Measurements from ENCODE around the gene SMG6.
"Not testable (repeated sequence)": the region's sequence is repeated elsewhere in the genome, so short reads cannot be mapped to it uniquely, and the experiment has no call there.

Gene SMG6

DNA sequence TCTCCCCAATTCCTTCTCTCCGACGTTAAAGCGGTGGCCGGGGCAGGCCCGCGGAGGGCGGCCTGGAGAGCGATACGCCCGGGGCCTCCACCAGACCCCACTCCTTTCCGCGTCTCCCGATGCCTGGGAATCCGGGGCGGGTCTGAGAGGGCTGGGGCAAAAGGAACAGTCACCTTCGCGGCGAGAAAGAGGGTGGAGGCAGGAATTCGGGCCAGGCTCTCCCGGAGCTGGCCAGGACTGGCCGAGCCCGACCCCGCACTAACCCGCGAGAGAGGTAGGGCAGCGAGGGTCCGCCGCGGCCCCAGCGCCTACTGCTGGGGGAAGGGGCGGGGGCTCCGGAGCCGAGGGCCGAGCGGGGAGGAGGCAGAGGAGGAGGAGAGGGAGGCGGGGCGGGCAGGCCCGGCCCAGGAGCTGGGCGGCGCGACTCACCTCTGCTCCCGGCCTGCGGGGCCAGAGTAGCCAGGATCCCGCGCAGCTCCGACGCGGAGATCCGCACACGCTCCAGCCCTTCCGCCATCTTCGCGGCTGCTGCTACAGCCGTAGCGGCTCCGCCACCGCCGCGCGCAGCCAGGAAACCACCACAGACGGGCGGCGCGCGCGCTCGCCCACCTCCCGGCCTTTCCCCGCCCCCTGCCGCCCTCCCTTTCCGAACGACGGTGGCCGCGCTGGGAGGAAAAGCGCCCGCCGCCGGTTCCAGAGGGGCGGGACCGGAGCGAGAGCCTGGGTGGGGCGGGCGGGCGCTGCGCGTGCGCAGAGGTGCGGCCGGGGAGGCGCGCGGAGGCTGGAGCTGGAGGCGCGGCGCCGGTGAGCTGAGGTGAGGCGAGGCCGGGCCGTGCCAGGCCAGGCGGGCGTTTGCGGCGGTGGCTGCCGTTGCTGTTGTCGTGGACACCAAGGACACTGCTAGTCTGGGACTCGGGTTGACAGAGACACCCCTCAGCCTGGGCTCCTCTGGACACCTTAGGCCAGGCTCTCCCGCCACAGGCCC is at the start of gene SMG6, which contains the start of gene SRR:
Gene SMG6 (minus strand): TSS at position 582 of the 985 bp plus-strand sequence. CDS start 65 bp downstream, at position 517.
Gene SRR (plus strand): TSS at position 747 of the 985 bp plus-strand sequence. CDS start 11,611 bp downstream, outside the sequence.
- peak; percentile 84 for DNase-seq

DNA sequence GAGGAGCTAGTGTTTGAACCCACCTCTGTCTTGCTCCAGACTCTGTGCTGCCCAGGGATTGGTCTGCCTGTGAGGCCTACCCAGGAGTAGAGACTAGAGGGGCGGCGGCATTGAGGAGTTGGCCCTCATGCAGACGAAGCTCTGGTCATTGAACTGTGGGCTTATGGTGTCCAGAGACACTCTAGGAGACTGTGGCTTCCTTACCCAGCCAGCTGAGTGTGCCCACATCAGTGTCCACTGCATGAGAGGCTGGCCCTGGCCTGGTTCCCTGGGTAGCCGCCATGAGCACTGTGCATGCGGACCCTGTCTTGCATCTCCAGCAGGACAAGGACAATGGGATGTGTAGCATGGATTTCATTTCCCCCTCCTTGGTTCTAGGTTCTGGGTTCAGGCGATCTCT is 47.7 kb upstream of the SMG6 start:
- no peak for DNase-seq

DNA sequence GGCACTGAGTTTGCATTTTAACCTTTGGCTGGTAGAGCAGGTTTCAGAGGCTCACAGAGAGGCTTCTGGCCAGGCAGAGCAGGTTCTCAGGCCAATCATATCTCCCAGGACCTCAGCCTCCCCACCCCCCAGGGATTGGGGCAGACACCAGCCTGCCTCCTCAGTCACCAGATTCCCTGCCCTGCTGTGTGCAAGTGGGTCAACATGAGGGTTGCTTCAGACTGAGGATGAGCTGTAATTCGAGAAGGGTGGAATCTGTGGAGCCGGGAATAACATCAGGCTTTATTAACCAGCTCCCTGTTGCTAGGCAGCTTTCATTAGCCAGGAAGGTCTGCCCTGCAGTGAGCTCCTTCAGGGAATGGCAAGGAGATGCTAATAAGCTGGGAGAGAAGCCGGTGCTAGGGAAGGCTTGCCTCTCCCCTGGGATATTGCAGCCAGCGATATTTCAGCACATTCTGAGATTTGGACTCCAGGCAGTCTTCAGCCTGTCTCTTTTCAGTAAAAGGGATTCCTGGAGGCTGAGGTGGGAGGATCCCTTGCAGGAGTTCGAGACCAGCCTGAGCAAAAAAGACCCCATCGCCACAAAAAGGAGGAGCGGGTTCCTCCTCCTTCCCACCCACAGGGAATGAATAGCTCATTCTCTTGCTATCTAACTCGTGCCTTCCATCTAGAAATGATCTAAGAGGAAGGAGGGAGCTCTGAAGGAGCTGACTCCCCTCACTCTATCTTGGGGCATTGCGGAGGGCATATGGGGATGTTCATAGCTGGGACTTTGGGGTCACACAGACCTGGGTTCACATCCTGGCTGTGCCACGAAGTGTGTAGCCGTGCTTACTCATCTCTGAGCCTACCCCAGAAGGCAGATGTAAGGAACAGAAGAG is 44.5 kb upstream of the SMG6 start:
- DNase-seq: peak; percentile 59

DNA sequence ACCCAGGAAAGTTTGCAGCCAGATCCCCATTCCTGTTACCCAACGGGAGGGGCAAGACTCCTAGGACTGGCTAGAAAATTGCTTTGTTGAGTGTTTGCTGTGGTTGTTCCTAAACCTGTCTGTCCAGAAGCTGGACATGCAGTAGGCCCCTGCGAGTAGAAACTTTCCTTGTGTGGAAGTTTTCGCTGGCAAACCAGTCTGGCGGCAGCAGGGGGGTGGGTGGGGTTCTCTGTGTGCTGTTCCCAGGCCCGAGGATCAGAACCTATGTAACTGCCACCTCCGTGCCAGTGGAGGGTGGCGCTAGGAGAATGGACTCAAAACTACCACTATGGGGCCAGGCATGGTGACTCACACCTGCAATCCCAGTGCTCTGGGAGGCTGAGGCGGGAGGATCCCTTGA is 42.9 kb upstream of the SMG6 start:
- no peak for DNase-seq

DNA sequence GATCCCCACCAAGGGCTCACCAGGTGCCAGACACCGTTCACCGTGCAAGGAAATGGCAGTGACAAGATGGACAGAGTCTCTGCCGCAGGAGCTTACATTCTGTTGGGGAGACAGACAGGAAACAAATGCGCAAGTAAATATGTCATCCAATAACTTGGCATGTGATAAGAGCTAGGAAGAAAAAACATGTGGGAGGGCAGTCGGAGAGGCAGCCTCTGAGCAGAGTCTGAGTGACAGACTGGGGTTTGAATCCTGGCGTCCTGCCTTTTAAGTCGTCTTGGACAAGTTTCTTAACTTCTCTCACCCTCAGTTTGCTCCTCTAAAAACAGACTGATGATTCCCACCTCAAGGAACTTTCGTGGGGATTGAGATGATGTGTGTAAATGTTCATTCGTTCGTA is 40.9 kb upstream of the SMG6 start:
- no peak for DNase-seq

DNA sequence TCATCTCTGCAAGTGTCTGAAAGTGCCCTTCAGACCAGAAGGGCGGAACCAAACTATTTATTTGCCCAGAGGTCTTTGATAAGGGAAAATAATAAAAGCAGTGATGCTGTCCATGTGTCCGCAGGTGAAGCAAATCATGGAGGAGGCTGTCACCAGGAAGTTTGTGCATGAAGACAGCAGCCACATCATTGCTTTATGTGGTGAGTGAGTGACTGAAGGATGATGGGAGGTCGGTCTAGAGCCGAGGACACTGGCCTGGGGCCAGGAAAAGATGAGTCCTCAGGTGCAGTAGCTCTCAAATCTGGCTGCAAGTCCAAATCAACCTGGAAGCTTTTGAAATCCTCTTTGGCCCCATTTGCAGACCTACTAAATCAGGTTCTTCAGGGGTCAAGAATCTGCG is 39.8 kb upstream of the SMG6 start:
- no peak for DNase-seq

DNA sequence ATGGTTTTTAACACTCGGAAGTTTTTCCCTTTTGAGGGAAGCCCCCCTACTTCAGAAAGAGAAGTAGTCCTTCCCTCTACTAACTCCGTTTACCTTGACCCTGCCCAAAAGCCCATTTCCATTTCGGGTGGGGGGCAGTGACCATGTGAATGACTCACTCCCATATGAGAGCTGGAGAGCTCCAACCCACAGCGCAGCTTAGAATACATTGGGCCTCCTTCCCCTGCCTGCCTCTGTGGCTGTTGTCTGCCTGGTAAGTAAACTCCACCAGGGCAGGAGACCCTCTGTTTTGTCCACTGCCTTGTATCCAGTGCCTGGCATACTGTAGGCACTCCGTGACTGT is 34.7 kb upstream of the SMG6 start:
- DNase-seq: no peak

DNA sequence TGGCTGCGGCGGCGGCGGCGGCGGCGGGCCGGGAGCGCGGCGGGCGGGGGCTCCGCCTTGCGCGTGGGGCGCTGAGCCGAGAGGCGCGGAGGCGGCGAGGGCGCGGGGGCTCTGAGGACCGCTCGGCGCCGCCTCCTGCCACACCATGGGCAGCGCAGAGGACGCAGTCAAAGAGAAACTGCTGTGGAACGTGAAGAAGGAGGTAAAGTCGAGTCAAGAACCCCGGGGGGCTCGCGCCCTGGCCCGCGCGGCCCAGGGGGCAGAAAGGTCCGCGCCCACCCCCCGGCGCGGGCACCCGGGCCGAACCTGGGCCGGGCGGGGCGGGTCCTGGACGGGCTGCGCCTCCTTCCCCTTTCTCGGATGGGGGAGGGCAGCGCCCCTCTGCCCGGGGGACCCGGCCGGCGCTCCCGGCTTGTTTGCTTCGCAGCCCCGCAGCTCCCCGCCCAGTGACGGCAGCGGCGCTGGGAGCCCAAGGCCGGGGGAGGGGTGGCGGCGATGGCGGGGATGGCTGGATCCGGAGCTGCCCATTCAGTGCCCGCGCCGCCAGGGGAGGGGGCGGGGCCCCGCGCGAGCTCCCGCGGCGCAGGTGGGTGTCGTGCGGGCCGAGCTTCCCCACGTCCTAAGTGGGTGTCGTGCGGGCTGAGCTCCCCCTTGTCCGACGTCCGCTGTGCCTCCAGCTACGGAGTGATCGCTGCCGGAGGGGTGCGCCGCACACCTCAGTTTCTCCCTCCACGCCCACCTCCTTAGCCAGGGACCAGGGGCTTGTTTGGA is 34.1 kb upstream of the SMG6 start:
- DNase-seq: no peak

DNA sequence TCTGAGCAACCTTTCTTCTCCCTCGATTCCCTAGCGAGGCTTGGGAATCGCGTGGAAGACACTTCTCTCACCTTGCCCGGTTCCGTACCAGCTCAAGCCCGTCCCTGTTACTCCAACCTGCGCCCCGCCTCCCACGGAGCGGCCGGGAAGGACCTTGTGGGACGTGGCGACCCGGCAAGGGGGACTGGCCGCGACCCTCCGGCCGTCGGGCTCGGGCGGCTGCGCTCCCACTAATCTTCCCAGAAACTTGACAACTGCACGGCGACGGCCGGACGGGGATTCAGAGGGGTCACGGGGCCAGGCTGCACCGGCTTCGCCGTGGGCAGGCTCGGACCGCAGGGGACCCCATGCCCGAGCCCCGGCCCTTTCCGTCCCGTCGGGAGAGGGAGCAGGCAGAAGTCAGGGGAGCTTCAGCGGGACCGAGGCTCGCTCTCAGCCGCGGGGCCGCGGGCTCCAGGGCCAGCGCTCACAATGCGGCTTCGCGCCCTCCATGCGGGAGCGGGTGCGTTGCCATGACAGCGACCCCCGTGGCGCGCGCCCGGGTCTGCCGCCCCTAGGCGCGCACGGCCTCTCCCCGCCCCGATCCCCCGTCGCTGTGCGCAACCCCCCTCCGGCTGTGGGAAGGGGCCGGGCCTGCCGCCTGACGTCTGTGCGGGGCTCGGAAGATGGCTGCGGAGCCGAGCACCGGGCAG is 33.4 kb upstream of the SMG6 start, which contains the start of gene SGSM2:
Gene SGSM2 (plus strand): TSS at position 650 of the 692 bp plus-strand sequence. CDS start 188 bp downstream, outside the sequence.
- DNase-seq: peak; percentile 63

DNA sequence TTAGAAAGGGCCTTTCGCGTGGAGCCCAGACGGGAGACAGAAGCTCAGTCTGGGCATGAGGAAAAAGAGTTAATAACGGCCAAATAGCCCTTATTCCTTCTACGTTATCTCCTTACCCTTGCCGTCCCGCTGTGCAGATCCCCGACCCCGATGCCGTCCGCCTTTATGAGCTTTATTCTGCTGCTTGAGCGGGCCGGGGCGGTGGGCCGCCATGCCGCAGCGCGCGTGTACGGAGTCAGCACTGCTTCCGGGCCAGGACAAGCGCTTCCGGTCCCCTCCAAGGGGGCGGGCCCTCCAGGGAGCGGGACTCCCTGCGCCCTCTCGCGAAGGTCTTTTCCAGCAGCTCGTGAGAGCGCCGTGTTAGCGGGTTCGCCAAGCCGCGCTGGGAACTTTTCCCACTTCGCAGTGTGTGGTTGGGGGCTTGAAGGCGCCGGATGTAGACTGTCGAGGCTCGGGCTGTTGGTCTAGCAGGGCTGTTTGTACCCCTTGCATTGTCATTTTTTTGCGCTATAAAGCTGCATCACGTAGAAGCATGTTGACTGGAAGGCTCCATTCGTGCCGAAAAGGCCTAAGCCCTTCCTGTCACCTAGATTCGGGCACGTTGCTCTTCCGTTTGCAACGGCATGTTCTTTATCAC is 32.7 kb upstream of the SMG6 start, which contains the start of gene TSR1:
Gene TSR1 (minus strand): TSS at position 243 of the 637 bp plus-strand sequence. CDS start 30 bp downstream, at position 213.
- DNase-seq: peak; percentile 80

DNA sequence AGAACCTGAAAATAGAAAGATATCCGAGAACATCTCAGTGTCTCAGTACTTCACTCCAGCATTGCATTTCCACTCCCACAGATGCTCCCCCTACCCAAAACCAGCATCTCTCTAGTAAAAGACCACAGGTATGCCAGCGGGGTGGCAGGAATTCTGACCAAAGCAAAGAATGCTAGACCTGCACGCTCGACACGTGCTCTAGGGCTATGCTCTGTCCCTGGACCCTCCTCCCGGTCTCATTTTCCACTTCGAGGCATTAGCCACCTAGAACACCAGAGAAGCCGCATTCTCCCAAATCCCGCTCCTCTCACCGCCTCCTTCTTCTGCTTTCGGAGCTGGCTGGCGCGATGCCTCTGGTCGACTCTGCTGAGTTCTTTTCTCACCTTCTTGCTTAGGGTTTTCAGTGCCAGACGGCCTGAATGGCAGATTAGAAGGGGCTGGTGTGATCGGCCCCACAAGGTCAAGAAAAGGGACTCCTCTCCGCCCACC is 32.2 kb upstream of the SMG6 start:
- DNase-seq: no peak

DNA sequence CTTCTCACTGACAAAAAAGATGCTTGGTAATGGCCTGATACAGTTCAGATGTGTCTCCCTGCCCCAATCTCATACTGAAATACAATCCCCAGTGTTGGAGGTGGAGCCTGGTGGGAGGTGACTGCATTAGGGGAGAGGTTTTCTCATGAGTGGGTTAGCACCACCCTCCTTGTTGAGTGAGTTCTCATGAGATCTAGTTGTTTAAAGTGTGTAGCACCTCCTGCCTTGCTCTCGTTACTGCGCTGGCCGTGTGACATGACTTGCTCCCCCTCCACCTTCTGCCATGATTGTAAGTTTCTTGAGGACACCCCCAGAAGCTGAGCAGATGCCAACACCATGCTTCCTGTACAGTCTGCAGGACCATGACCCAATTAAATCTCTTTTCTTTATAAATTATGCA is 27.7 kb upstream of the SMG6 start:
- DNase-seq: no peak

DNA sequence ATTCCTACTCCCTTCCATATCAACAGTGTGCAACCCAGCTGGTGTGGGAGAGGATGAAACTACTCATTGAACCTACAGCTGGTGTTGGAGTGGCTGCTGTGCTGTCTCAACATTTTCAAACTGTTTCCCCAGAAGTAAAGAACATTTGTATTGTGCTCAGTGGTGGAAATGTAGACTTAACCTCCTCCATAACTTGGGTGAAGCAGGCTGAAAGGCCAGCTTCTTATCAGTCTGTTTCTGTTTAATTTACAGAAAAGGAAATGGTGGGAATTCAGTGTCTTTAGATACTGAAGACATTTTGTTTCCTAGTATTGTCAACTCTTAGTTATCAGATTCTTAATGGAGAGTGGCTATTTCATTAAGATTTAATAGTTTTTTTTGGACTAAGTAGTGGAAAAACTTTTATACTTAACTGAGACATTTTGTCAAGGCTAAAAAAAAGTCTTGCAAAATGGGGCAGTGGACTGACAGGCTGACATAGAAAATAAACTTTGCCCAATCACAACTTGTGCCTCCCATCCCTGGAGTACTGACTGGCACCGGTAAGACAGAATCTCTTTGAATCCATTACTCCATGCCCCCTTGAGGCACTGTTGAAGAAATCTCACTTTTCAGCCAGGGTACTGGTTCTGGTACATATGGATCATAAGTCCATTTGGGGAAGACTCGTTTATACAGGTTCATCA is 20.2 kb upstream of the SMG6 start:
- DNase-seq: no peak

DNA sequence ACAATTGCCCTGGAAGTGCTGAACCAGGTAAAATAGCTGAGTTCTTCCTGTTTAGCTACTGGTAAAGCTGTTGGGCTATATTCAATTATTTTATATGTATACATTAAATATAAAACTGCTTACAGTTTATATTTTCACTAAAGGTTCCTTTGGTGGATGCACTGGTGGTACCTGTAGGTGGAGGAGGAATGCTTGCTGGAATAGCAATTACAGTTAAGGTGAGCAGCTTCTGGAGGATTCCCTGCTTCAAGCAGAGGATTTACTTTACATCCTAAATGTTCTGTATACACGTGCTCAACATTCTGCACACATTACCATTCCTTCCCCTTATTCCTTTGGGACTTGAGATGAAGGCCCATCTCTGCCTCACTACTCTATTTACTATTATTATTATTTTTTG is 17.8 kb upstream of the SMG6 start:
- DNase-seq: no peak

DNA sequence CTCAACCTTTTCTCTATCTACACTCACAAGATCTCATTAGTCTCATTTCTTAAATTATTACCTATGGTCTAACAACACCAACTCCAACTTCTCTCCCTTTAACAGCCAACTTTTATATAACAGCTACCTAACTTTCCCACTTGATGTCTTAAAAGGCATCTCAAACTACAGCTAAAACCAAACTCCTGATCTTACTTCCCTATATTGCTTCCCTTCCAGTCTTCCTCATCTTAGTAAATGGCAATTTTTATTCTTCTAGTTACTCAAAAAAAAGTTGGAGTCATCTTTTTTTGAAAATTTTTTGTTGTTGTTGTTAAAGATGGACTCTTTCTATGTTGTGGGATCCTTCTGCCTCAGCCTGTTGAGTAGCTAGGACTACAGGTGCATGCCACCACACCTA is 15.5 kb upstream of the SMG6 start:
- DNase-seq: no peak

DNA sequence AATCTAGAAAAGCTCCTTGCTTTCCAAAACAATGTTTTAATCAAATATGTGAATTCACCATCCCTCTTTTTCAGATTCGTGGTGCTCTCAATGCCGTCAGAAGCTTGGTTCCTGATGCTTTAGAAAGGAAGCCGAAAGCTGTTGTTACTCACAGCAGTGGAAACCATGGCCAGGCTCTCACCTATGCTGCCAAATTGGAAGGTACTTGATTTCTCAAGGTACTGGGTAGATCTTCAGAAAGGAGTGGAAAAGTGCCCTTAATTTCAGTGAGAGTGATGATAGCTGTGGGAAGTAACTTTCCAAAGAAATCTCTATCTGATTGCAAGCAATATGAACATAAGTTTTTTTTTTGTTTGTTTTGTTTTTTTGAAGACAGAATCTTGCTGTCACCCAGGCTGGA is 14.2 kb upstream of the SMG6 start:
- DNase-seq: no peak

DNA sequence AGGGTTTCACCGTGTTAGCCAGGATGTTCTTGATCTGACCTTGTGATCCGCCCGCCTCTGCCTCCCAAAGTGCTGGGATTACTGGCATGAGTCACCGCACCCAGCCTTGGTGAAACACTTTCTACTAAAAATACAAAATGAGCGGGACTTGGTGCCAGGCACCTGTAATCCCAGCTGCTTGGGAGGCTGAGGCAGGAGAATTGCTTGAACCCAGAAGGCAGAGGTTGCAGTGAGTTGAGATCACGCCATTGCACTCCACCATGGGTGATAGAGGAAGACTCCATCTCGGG is 13.3 kb upstream of the SMG6 start:
- DNase-seq: not testable (repeated sequence)

DNA sequence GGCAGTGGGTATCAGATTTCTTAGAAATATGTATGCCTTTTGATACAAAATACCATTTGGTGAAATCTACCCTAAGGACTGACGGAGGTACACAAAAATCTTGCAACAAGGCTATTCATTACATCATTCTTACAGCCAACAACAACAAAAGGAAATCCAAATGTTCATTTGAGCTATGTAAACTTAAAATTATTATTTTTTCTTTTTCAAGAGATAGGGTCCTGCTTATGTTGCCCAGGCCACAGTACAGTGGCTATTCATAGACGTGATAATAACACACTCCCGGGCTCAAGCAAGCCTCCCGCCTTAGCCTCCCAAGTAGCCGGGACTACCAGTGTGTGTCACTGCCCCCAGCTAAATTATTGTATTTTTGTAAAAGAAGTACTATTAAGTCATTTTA is 9.2 kb upstream of the SMG6 start:
- DNase-seq: no peak

DNA sequence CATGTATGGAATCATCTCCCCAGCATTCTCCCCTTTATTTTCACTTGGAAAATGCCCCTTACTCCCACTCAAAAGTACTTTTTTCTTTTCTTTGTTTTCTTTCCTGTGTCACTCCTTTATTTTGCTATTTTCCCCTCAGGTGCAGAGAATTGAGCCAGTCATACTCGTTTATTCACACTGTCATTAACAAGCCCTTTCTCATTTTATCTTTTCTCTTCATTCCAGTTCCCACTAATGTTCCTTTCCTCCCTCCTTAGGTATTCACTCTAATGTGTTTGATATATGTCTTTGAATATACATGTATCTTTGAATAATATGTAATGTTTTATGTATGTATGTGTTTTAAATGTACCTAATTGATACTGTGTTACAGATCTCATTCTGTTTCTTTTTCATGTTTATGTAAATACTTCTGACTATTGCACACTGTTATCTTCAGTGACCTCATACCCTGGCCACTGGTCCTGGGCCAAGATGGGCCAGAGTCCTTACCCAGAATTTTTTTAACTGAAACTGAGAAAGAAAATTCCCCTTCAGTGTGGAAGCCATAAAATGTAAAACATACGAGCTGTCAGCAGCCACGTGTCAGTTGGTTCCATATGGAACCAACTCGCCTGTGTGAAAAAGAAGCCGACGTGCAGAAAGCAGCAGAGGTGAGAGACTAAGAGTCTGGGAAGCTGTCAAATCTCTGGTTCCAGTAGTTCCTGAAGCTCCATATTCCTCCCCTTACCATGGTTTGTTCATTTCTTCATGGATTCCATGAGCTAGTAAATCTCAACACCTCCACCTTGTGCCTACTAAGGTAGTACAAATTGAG is 6.0 kb upstream of the SMG6 start:
- DNase-seq: no peak

DNA sequence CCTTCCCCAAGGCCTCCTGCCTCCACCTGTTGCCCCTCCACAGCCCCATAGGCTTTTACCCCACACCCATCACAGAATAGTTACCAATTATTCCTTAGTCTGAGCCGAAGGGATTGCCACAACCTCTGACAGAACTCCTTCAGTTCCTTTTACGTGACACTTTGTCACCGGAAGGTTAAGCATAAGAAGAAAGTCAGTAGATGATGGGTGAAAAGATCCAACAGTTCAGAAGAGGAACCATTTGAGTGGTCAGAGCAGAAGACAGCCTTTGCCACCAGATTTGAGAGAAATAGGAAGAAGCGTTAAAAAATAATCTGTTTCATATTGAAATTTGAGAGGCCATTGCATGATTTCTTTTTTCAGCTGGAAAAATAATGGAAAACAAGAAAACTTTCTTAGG is 1.3 kb upstream of the SMG6 start:
- no peak for DNase-seq

Data from NCI-H1092 treated with DMSO at 0.1 percent for 48 hours (cell line).